ENCODE measurements around the gene GTF2A1.
A peak's percentile ranks its signal among the peaks of the same experiment; 100 is the strongest.

GTF2A1 gene

DNA sequence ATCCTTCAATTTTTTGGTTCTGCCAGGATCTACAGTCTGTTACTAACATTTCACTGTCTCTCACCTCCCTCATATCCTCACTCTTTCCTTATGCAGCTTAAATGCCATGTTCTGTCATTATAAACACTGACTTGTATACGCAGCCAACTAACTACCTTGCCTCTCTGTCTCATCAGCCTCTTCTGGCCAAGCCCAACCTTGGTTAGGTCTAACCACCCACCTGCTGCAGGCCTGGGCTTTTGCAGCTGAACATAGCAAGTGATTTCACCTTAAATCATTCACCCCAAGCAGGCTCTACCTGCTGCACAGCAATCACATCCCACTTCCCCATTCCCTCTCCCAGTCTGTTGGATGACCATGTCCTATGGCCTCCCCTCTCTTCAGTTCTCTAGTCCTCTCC lies 91.5 kb downstream of the GTF2A1 start:
- DNase-seq, result no peak

DNA sequence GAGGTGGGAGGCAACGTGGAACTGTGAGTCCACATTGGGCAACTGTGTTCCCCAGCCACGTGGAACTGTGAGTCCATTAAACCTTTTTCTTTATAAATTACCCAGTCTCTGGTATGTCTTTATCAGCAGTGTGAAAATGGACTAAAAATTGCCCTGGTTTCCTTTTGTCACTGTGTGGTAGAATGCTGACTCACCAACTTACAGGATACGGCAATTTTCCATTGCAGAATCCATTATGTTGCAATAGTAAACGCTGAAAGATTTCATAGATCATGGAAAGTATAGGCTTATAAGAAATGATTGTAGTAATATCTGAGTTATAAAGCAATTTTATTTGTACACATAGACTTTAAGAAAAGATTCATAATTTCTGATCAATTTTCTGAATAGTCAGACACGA lies 93.0 kb downstream of the GTF2A1 start:
- peak; percentile 23 for DNase-seq

DNA sequence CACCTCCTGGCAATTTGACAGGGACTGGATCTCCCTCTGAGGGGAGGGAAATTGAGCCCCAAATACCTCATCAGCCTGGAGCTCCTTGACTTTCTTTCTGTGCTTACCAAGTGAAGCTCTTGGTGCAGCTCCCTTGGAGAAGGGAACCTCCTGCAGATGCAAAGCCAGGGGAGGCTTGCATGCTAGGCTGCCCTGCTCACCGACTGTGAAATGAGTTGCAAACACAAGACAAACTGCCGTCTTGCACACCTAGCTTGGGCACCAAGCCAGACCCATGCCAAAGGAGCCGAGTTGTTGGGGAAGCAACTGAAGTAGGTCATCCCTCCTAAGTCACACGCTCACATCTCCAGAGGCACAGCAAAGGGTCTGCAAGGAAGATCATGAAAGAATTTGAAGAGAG lies 95.2 kb downstream of the GTF2A1 start:
- DNase-seq, result no peak

Measured in hematopoietic multipotent progenitor cell treated with erythropoietin and hydrocortisone succinate and interleukin-3 and kit ligand, for 6 days (in vitro differentiated cells).